Measurements from ENCODE around the gene UHMK1.

Gene UHMK1

DNA sequence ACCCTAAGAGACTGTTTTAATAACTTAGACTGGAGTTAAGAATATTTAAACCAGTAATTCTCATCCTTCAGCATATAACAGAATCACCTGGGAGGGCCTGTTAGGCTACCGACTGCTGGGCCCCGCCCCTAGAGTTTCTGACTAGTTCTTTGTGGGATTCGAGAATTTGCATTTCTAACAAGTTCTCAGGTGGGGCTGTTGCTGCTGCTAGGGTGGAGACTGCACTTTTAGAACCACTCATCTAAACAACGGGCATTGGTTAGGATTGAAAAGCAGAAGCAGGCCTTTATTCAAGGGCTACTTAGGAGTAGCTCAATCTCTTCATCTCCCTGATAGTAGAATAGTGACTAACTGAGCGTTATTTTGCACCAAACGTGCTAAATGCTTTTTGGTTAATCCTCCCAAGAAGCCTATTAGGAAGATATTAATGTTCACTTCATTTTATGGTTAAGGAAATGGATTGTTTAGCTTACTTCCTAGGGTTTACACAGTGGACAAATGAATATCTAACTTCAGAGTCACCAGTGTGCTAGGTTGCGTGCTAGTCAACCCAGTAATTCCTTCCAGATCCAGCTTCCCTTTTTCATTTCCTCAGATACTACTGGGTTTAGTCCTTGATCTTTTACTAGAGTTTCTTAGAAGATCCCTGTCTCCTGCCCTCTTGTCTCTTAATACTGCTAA, 32.8 kb downstream of the UHMK1 start:
- DNase-seq (ENCODE audit: low spot score), result no peak

DNA sequence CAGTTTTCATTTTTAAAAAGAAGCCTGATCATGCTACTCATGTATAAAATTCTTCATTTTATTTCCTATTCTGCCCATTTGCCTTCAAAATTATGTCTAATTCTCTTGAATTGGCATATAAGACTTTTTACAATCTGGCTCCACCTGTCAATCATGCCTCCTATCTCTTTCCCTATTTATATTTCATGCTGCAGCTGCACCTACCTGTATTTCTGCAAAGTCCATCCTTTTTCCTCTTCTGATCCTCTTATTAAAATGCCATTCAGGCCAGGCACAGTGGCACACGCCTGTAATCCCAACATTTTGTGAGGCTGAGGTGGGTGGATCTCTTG, 33.3 kb downstream of the UHMK1 start:
- DNase-seq (ENCODE audit: low spot score), result no peak

DNA sequence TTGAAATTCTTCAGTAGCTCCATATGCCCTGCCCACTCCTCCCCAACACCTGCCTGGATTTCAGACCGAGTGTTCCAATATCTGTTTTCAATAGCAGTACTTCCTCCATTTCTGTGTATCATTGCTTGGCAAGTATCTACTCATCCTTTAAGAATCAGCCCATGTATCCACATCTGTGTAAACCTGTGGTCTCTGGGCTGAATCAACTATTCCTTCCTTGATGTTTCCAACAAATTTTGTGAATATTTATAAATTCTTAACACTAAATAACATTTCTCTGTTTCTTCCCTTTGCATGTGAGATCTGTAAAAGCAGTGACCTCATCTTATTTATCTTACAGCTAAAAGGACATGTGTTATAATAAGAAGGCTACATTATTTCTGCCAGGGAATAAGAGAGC, 37.9 kb downstream of the UHMK1 start:
- DNase-seq (ENCODE audit: low spot score), result no peak

DNA sequence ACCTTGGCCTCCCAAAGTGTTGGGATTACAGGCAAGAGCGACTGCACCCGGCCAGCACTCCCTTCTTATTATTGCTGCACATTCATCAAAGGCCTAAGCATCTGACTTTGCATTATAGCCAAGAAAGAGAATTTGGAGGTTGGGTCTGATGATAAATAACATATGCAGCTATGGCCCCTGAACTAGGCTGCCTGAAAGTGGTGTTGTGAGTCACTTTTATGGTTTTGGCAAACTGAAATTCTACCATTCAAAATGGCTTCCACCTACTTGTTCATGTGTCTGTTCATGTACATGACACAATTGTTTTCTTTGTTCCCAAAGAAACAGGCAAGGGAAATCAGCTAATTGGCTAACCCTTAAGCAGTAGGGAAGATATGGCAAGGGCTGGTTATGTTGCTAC, 38.9 kb downstream of the UHMK1 start:
- peak; percentile 37 for DNase-seq (ENCODE audit: low spot score)

DNA sequence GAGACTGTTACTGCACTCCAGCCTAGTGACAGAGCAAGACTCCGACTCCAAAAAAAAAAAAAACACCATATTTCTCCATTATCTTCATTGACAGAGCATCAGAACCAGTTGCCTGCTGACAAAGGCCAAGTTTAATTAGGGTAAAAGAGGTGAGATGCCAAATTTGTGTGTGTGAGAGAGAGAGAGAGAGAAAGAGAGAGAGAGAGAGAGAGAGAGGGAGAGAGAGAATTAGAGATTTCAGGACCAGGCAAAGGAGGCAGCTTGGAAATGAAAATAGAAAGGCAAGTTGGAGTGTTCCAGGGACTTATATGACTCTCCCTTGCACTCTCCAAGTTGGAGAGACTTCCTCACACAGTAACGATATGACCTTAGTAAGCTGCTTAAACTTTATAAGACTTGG, 39.6 kb downstream of the UHMK1 start:
- DNase-seq (ENCODE audit: low spot score), result no peak

DNA sequence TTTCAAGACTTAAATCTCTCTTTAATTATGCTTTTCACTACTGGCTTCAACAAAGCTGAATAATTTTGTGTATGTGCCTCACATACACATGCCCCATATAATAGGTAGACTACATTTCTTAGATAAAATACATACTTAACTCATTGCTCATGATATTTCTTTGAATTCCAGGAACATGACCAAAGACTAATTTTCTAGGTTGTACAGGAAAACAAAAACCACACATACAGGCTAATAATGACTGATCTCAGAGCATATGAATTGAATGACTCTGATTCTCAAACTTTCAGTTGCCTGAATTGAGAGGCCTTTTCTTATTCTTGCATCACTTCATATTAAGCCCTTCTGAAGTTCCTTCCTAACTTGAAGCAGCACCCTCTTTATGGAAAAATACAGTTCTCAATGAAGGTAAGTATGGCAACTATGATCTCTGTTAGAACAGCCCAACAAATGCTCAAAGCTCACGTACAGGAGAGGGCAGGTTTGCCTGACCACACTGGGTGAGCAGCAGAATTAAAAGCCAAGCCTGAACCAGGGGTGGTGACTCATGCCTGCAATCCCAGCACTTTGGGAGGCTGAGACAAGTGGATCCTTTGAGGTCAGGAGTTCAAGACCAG, 41.3 kb downstream of the UHMK1 start:
- peak; percentile 98 for DNase-seq (ENCODE audit: low spot score)

DNA sequence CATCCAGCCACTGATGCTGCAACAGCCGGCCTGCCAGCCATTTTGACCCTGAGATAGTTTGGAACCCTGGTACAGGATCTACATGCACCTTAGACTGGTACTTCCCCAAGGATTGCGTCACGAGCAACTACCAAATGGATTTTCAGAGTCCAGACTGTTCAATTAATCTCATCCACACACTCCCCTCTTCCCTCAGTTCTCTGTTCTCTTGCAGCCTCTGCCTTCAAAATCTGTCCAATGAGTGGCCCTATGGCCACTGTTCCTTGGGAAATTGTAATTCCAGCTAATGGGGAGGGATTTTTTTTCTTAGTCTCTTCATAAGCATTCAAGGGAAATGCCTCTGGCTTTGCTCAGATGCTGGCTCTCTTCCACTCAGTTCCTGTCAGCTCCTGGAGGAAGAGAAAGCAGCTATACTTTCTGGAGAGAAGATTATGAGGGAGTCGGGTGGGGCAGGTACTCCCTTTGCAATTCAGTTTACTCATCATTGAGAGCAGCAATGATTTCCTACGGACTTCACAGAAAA, 44.1 kb downstream of the UHMK1 start:
- peak; percentile 93 for DNase-seq (ENCODE audit: low spot score)

DNA sequence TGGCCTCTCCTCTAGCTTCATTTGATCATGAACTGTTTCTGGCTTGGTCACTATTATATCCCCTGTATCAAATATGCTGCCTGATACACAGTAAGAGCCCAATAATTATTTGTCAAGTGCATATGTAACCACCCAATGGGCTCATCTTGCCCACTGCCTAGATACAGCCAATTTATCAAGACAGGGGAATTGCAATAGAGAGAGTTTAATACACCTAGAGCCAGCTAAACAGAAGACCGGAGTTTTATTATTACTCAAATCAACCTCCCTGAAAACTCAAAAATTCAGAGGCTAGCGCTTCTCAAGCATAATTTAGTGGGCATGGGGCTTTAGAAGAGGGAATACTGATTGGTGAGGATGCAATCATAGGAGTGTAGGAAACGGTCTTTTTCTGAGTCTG, 45.6 kb downstream of the UHMK1 start:
- DNase-seq (ENCODE audit: low spot score), result no peak

DNA sequence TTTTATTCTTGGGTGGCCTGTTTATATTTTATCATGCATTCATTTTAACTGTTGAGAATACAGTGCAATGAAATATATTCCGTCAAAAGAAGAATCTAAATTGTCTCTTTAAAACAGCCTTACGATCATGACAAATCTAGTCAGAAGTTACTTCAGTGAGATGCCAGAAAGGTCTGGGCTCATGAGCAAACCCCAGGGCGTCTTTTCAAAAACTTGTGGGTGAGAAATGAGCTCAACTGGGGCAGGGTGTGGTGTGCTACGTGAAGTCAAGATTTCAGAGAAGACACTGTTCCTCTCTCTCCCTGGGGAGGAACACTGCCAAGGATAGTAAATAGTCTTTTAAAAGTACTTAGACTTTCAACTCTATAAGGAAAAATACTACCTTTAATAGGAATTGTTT, 50.6 kb downstream of the UHMK1 start:
- no peak for DNase-seq (ENCODE audit: low spot score)

DNA sequence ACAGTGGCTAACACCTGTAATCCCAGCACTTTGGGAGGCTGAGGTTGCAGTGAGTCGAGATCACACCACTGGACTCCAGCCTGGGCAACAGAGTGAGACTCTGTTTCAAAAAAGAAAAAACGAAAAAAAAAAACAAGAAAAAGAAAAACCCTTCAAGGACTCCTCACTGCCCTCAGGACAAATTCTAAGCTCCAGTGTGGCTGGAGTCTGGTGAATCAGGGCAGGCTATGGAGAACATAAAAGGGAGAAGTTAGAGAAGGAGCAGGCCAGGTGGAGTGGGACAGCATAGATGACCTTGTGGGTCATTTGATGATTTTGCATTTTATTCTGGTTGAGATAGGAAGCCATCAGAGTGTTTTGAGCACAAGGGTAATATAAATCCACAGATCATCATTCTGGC, 51.4 kb downstream of the UHMK1 start:
- no peak for DNase-seq (ENCODE audit: low spot score)

DNA sequence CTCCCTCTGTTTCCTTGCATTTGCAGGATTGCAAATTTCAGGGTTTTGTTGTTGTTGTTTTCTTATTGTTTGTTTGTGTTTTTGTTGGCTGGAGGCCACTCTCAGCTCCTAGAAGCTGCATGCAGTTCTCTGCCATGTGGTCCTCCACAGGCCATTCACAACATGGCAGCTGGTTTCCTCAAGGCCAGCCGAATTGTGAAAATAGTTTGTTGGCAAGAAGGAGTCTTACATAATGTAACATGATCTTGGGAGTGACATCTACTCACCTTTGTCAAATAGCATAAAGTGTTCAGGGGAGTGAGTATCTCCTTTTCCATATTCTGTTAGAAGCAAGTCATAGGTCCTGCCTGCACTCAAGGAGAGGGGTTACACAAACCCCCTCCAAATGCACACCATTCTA, 53.3 kb downstream of the UHMK1 start:
- DNase-seq (ENCODE audit: low spot score), result no peak

DNA sequence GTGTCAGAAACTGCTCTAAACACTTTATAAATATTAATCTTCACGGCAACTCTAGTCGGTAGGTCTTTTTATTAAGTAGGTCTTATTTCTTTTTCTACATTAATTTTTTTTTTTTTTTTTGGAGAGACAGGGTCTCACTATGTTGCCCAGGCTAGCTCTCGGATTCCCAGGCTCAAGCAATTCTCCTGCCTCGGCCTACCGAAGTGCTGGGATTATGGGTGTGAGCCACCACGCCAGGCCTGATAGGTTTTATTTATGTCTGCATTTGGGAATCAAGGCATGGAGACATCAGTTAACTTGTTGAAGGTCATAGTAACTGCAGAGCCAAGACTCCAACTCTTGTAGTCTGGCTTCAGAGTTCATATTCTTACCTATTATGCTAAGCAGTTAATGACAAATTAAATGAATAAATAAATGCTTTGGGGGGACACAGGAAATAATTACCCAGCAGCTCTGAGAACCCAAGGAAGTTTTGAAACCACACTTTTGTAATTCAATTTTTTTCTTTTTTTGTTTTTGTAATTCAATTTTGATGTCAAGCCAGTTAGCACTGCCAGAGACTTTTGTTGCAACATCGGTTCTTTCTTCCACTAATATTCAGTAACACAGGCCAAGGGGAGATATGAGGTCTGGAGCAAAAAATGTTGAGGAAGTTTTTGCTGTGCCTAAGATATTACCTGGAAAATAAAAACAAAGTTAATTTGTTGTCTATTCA, 54.5 kb downstream of the UHMK1 start:
- no peak for DNase-seq (ENCODE audit: low spot score)

DNA sequence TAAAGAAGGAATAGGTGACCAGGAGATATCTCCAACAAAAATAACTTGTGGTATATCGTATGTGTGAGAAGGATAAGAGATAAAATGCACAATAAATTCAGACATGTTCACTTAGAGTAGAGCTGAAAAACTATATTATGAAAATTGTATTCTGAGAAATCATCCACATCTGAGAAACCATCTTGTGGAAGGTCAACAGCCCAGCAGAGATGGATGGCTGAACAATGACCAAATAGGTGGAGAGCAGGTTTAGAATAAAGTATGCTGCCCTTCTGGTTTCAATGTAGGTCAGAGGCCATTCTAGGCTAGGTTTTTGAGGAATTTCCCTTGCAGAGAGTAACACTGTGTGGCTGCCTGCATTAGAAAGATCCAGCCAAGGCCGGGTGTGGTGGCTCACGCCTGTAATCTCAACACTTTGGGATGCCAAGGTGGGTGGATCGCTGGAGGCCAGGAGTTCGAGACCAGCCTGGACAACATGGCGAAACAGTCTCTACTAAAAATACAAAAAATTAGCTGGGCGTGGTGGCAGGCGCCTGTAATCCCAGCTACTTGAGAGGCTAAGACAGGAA, 55.1 kb downstream of the UHMK1 start:
- DNase-seq (ENCODE audit: low spot score), result no peak

DNA sequence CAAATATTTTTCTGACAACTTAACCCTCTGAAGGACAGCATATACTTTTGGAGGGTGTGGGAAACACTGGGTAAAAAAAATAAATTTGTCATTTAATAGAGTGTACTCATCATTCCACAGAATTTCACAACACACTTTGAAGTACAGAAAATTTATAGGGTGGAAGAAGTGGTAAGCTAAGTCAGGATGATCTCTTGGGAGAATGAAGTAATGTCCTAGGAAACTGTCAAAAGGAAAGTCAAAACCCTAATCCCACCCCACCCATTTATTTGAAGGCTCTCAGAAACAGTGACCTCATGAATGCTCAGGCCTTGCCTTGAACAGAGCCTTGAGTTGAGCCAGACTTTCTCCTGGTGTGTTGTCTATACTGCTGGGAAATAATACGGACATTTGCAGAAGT, 56.6 kb downstream of the UHMK1 start:
- DNase-seq (ENCODE audit: low spot score), result no peak

DNA sequence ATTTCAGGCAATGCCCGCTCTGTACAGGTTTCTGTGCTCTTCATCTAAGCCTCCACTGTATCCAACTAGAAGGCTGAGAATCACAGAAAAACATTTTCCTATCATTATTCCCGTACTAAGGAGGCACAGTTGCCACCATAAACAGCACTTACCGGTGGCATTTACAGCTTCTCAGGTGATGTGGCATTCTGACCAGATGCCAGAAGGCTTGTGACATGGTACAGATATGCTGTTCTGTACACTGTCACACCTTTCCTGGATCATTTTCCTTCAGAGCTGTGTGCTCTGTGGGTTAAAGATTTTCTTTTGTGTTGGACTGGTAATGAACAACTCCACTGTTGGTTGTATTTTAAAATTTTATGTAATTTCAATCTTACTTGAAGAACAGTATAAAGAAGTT, 59.9 kb downstream of the UHMK1 start:
- DNase-seq (ENCODE audit: low spot score), result no peak

DNA sequence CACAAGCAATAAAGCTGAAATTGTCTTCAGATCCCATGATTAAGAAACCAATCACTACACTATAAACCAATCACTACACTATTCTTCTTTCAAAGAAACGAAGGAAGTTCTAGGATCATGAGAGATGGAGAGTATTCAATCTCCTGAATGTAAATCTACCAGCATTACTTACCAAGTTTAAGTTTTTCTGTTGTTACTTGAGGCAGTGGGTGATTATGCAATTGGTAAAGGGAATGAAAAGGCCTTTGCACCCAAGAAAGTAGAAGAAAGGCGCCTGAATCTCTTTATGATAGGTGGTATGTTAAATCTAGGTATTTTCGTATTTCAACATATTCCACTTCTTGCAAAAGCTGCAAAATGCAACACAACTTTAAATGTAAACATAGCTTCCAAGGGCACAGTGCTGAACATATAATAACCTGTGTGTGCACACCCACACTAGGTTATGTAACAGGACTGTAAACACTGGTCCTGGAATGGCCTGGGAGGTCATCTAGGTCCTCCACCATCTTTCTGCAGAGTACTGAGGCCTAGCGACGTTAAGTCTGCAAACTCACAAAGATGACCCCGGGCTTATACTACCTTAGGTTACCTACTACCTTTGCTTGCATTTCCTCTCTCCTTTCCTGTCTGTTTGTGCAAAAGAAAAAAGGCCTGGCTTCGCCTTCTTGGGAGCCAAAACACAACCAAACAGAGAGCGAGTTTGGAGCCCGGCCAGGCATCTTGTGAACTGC, 62.9 kb downstream of the UHMK1 start:
- no peak for DNase-seq (ENCODE audit: low spot score)

DNA sequence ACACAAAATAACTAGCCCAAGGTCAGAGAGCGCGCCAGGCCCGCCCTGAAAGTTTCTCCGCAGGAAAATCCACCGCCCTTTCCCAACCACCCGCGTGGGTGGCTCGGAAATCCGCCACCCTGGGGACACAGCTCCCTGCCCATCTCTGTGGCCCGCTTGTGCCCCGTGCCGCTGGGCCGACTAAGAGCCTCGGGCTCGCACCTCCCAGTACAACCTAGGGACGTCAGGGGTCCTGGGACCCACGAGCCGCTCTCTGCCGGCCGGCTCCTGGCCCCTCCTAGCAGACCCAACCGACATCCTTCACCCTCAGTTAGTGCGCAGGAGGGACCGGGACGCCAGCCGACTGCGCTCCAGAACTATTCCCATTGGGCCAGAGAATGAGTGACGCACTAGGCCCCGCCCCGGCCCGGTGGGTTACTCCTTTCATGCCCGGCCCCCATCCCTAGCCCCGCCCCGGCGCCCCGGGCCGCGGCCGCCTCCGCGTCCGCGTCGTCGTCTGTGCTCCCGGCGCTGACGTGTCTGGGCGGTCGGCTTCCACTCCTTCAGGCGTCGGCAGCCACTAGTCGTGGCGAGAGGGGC, 63.5 kb downstream of the UHMK1 start:
- DNase-seq (ENCODE audit: low spot score), result peak; percentile 97

DNA sequence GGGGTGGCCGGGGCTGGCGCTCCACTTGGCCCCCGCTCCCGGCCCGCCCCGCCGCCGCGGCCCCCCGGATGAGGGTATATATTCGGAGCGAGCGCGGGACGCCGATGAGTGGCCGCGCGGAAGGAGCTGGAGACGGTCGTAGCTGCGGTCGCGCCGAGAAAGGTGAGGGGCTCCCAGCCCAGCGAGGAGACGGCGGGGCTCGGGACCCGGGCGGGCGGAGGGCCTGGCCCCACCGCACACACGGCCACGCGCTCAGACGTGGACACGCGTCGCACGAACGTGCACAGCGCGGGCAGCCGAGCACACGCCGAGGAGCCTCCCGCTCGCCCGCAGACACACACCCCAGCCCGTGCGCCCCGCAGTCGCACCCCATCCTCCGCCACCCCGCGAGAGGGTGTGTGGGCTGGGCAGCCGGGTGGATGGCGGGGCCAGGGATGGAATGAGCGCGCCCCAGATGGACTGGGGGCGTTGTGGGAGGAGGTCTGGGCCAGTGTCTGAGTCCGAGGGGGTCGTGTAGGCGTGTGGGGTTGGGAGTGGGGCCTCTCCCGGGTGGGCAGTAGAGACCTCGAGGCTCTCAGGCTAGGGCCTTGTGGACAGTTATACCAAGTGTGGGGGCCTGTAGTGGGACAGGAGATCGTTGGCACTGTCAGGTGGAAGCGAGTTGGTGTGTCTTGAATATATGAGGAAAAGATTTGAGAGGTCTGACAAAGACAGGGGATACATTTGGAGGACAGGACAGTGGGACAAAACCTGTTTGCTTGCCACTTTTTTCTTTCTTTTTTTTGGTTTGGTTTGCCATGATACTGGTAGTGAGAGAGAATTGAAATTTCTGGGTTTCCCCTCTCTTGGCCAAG, 64.2 kb downstream of the UHMK1 start, which contains the start of gene UAP1:
Gene UAP1, plus strand, starts transcription at position 107 of the 854 bp plus-strand sequence. CDS start 4,347 bp downstream, outside the sequence.
- DNase-seq (ENCODE audit: low spot score), result peak; percentile 69

DNA sequence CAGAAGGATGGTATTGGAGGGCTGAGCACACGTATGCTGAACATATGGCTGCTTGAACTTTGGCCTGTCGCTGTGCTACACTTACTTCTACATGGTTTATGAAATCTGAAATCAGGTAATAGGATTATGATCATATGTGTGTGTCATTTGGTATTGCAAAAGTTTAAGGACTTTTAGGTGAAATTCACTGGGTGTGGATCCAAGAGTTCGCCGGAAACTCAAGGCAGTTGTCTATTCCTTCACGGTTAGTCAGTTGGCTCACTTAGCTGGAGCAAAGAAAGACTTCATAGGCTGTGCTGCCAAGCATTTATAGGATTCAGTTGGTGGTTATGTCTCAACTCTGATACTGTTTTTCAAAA, 64.8 kb downstream of the UHMK1 start:
- peak; percentile 87 for DNase-seq (ENCODE audit: low spot score)

DNA sequence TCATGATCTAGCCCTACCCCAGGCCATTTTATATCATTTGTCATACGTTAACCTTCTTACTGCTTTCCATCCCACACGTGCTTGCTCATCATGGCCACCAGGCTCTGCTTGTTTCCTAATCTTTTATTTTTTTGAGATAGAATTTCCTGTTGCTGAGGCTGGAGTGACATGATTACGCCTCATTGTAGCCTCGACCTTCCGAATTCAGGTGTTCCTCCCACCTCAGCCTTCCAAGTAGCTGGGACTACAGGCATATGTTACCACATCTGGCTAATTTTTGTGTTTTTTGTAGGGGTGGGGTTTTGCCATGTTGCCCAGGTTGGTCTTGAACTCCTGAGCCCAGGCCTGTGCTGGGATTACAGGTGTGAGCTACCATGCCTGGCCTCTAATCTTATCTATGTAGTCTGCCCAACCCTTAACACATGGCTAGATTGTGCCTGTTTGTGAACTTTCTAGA, 67.2 kb downstream of the UHMK1 start:
- peak; percentile 82 for DNase-seq (ENCODE audit: low spot score)

DNA sequence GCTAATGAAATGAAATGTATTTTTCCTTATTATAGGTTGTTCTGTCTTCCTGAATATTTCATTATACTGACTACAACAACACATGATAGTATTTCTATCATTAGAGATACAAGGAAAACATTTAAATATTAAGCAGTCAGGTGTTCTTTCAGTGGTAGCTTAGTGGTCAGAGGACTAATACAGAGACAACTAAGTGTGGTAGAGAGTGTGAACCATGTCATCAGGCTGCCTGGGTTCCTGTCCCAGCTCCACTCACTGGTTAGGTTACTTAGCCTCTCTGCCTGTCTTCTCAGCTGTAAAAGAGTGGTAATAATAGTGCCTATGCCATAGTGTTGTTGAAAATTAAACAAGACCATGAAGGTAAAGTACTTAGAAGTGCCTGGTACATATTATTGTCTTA, 67.8 kb downstream of the UHMK1 start:
- DNase-seq (ENCODE audit: low spot score), result no peak
